ENCODE measurements around the gene AFF3.

The AFF3 gene

DNA sequence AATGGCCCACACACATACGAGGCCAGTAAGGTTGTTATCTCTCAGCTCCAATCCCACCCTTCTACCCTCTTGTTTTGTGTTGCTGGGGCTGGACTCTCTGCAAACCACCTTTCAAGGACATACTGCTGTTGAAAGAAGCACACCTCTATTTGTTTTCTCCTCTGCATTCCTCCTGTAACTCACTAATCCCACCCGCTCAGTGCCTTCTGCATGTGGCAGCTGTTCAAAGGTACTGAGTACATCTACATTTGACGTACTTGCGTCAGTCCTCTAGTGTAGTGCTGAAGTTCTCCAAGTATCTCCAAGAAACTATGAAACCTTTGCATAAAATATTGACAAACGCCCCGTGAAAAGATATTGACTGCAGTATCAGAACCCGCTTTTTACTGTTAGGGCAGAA is 310.6 kb downstream of the AFF3 start:
- no peak for DNase-seq (ENCODE audit: low read depth, low spot score)
- no peak overlapping the region for H3K4me3 ChIP-seq (ENCODE audit: low read depth, low read length)
- TF ChIP-seq, protein P1, sequence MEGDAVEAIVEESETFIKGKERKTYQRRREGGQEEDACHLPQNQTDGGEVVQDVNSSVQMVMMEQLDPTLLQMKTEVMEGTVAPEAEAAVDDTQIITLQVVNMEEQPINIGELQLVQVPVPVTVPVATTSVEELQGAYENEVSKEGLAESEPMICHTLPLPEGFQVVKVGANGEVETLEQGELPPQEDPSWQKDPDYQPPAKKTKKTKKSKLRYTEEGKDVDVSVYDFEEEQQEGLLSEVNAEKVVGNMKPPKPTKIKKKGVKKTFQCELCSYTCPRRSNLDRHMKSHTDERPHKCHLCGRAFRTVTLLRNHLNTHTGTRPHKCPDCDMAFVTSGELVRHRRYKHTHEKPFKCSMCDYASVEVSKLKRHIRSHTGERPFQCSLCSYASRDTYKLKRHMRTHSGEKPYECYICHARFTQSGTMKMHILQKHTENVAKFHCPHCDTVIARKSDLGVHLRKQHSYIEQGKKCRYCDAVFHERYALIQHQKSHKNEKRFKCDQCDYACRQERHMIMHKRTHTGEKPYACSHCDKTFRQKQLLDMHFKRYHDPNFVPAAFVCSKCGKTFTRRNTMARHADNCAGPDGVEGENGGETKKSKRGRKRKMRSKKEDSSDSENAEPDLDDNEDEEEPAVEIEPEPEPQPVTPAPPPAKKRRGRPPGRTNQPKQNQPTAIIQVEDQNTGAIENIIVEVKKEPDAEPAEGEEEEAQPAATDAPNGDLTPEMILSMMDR (IDR thresholded peaks at IDR 0.05; ENCODE audit: low read depth, low read length): no peak
- in situ Hi-C loops (cut with HindIII; ENCODE audit: low sequenced_read_pairs): no loop called here

GRCh38 chr2:99827296-99827999 is 314.9 kb downstream of the AFF3 start:
- H3K4me3 ChIP-seq (ENCODE audit: low read depth, low read length): no peak overlapping the region
- no peak for DNase-seq (ENCODE audit: low read depth, low spot score)
- in situ Hi-C loops (cut with HindIII; ENCODE audit: low sequenced_read_pairs): no loop called here
- TF ChIP-seq, protein P1 (IDR thresholded peaks at IDR 0.05; ENCODE audit: low read depth, low read length): no peak

DNA sequence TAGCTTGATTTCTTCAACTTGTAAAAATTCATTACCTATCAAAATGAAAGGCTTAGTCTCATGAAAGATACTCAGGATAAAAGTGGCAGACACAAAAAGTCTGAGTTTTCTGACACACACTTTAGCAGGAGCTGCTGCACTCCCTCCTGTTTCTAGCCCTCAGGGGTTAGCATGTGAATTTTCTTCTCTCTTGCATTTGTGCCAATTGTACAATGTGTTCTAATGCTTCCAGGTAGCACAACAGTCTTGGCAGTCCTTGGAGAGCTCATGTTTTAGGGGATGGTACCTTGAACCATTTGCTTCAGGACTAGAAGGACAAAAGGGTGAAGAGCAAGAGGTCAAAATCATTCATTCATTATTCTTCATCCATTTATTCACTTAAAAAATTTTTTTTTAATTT is 316.8 kb downstream of the AFF3 start:
- in situ Hi-C loops (cut with HindIII; ENCODE audit: low sequenced_read_pairs): no loop called here
- H3K4me3 ChIP-seq (ENCODE audit: low read depth, low read length): no peak overlapping the region
- TF ChIP-seq, protein P1 (IDR thresholded peaks at IDR 0.05; ENCODE audit: low read depth, low read length): no peak
- DNase-seq (ENCODE audit: low read depth, low spot score): no peak

DNA sequence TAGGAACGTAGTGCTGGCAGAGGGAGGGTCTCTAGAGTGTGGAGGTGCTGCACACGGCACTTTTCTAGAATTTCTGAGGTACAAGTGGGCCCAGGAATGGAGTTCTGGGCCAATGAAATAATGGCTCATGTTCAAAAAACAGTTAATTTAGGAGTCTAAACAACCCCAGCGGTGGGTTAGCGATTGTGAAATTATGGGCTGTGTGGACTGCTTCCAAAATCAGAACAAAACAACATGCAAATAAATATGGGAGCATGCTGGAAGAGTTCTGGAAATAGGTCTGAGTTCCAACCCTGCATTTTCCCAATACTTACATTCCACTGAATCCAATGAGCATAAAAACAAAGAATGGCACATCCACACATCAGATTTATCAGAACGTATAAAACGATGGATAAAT is 317.6 kb downstream of the AFF3 start:
- in situ Hi-C loops (cut with HindIII; ENCODE audit: low sequenced_read_pairs): no loop called here
- no peak for DNase-seq (ENCODE audit: low read depth, low spot score)
- H3K4me3 ChIP-seq (ENCODE audit: low read depth, low read length): no peak overlapping the region
- TF ChIP-seq, protein P1 (IDR thresholded peaks at IDR 0.05; ENCODE audit: low read depth, low read length): no peak

- no peak overlapping the region for H3K4me3 ChIP-seq (ENCODE audit: low read depth, low read length)
- in situ Hi-C loops (cut with HindIII; ENCODE audit: low sequenced_read_pairs): no loop called here
- TF ChIP-seq, protein P1 (IDR thresholded peaks at IDR 0.05; ENCODE audit: low read depth, low read length): no peak
- no peak for DNase-seq (ENCODE audit: low read depth, low spot score)
Measured at GRCh38 chr2:99822474-99823207, 319.7 kb downstream of the AFF3 start.

- TF ChIP-seq, protein P1 (IDR thresholded peaks at IDR 0.05; ENCODE audit: low read depth, low read length): no peak
- in situ Hi-C loops (cut with HindIII; ENCODE audit: low sequenced_read_pairs): no loop called here
- no peak for DNase-seq (ENCODE audit: low read depth, low spot score)
- H3K4me3 ChIP-seq (ENCODE audit: low read depth, low read length): no peak overlapping the region
Measured at GRCh38 chr2:99821984-99822383, 320.4 kb downstream of the AFF3 start.
